WI38 (cell line): ENCODE results near the gene LTBP1.
"Not testable (repeated sequence)": the region's sequence is repeated elsewhere in the genome, so short reads cannot be mapped to it uniquely, and the experiment has no call there.

Experiments used
- H3K4me3 ChIP-seq: 2 replicates; pipeline ENCODE4 v1.5.1; 2011; ENCODE audit warnings: low read depth, mild to moderate bottlenecking, control low read depth, low read length
- TF ChIP-seq, protein P1 (sequence below): IDR thresholded peaks from 2 replicates; pipeline ENCODE4 v1.5.1; 2012; ENCODE audit warnings: low read depth, mild to moderate bottlenecking, control low read depth, low read length

The LTBP1 gene

DNA sequence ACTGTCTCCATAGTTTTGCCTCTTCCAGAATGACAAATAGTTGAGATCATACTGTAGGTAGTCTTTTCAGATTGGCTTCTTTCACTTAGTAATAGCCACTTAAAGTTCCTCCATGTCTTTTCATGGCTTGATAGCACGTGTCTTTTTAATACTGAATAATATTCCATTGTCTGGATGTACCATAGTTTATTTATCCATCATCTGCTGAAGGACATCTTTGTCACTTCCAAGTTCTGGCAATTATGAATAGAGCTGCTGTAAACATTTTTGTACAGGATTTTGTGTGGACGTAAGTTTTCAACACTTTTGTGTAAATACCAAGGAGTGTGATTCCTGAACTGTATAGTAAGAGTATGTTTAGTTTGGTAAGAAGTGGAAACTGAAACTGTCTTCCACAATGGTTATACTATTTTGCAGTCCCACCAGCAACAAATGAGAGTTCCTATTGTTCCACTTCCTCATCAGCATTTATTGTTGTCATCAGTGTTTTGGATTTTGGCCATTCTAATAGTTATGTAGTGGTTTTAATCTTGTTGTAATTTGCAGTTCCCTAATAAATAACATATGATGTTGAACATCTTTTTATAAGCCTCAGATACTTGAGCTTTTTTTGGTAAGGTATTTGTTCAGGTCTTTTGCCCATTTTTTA, 18.9 kb downstream of the LTBP1 start:
- TF ChIP-seq, protein P1, sequence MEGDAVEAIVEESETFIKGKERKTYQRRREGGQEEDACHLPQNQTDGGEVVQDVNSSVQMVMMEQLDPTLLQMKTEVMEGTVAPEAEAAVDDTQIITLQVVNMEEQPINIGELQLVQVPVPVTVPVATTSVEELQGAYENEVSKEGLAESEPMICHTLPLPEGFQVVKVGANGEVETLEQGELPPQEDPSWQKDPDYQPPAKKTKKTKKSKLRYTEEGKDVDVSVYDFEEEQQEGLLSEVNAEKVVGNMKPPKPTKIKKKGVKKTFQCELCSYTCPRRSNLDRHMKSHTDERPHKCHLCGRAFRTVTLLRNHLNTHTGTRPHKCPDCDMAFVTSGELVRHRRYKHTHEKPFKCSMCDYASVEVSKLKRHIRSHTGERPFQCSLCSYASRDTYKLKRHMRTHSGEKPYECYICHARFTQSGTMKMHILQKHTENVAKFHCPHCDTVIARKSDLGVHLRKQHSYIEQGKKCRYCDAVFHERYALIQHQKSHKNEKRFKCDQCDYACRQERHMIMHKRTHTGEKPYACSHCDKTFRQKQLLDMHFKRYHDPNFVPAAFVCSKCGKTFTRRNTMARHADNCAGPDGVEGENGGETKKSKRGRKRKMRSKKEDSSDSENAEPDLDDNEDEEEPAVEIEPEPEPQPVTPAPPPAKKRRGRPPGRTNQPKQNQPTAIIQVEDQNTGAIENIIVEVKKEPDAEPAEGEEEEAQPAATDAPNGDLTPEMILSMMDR, result no peak
- H3K4me3 ChIP-seq, result no peak overlapping the region

DNA sequence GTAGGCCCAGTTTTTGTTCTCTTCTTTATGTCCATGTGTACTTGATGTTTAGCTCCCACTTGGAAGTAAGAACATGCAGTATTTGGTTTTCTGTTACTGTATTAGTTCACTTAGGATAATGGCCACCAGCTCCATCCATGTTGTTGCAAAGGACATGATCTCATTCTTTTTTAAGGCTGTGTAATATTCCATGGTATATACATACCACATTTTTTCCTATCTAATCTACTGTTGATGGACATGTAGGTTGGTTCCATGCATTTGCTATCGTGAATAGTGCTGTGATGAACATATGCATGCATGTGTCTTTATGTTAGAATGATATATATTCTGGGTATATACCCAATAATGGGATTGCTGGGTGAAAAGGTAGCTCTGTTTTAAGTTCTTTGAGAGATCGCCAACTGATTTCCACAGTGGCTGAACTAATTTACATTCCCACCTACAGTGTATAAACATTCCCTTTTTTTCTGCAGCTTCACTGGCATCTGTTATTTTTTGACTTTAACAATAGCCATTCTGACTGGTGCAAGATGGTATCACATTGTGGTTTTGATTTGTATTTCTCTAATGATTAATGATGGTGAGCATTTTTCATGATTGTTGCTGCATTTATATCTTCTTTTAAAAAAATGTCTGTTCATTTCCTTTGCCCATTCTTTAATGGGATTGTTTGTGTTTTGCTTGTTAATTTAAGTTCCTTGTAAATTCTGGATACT, 22.9 kb downstream of the LTBP1 start:
- no peak overlapping the region for H3K4me3 ChIP-seq
- TF ChIP-seq, protein P1, result no peak

DNA sequence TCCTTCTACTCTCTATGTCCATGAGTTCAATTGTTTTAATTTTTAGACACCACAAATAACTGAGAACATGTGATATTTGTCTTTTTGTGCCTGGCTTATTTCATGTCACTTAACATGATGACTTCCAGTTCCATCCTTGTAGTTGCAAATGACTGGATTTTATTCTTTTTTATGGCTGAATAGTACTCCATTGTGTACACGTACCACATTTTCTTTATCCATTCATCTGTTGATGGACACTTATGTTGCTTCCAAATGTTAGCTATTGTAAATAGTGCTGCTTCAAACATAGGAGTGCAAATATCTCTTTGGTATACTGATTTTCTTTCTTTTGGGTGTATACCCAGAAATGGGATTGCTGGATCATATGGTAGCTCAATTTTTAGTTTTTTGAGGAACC, 27.0 kb downstream of the LTBP1 start:
- H3K4me3 ChIP-seq, result not testable (repeated sequence)

DNA sequence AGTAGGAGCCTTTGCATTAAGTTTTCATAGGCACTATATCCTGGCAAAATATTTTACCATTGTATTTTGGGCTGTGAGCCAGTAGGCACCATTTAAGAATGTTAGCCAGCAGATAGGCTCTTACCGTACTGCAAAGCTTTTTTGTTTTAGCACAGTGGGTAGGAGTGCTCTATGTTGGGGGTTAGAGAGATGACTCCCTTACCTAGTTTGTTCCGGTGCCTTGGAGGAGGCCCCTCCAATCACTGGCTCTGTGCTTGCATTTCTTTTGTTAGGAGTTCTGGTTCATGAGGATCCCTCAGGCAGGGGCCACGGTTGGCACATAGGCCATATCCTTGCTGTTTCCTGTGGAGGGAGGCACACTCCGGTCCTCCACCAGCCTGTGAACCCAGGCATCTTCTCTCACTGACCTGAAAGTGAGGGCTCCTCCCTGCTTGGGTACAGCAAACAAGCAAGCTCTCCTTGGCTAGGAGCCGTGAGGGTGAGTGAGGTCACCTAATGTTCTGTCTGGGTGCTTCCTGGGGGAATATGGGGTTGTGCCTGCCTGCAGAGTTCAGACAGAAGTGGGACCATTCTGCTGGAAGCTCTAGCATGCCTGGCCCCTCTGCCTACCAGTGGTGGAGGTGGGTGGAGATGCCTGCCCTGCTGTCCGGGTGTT, 29.8 kb downstream of the LTBP1 start:
- H3K4me3 ChIP-seq, result no peak overlapping the region
- TF ChIP-seq, protein P1, result no peak

DNA sequence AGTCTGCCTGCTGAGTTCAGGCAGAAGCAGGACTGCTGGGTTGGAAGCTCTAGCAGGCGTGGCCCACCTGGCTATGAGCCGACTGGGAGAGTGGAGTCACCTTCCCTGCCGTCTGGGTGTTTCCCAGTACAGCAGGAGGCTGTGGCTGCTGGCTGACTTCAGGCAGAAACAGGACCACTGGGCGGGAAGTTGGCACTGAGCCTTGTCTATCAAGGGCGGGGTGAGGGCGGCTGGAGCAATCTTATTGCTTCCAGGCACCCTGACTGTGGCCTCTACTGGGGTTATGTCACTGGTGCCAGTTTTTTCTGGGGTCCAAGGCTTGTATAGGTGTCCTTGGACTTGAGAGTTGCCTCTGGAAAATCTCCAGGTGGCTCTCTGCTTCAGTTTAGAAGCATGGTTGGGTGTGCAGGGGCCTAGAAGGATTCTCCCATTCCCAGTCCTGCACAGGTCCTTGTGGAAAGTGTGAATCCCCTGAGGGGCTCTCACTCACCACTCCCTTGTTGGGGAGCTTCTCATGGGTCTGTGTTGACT, 30.5 kb downstream of the LTBP1 start:
- no peak overlapping the region for H3K4me3 ChIP-seq
- TF ChIP-seq, protein P1, result no peak

DNA sequence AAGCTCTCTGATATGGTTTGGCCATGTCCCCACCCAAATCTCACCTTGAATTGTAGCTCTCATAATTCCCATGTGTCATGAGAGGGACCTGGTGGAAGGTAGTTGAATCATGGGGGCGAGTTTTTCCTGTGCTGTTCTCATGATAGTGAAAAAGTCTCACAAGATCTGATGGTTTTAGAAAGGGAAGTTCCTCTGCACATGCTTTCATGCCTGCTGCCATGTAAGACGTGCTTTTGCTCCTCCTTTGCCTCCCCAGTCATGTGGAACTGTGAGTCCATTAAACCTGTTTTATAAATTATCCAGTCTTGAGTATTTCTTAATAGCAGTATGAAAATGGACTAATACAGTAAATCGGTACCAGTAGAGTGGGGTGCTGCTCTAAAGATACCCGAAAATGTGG, 34.9 kb downstream of the LTBP1 start:
- no peak overlapping the region for H3K4me3 ChIP-seq
- TF ChIP-seq, protein P1, result no peak

DNA sequence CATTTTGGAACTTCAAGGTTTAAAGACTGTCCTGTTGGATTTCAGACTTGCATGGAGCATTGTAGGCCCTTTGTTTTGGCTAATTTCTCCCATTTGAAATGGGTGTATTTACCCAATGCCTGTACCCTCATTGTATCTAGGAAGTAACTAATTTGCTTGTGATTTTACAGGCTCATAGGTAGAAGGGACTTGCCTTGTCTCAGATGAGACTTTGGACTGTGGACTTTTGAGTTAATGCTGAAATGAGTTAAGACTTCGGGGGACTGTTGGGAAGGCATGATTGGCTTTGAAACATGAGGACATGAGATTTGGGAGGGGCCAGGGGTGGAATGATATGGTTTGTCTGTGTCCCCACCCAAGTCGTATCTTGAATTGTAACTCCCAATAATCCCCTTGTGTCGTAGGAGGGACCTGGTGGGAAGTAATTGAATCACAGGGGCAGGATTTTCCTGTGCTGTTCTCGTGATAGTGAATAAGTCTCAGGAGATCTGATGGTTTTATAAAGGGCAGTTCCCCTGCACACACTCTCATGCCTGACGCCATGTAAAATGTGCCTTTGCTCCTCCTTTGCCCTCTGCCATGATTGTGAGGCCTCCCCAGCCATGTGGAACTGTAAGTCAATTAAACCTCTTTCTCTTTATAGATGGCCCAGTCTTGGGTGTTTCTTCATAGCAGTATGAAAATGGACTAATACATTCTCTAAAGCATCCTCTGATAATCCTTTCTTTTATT, 36.6 kb downstream of the LTBP1 start:
- H3K4me3 ChIP-seq, result not testable (repeated sequence)

DNA sequence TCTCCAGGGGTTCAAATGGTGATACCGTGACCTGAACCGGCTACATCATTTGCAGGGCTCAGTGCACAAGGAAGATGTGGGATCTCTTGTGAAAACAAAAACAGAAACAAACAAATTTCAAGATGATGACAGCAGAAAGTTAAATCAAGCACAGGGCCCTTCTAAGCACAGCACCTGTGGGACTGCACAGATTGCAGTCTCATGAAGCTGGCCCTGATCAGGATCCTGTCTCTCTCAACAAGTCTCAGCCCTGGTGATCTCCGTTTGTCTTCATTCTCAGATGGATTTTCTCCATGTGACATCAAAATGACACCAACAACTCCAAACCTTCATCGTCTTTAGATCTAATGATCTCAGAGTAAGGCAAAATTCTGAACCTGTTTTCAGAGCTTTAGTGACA, 39.7 kb downstream of the LTBP1 start:
- TF ChIP-seq, protein P1, result no peak

More for the DNA sequence above, 39.7 kb downstream of the LTBP1 start:
- H3K4me3 ChIP-seq, result no peak overlapping the region
